Stimulated activated CD8-positive, alpha-beta memory T cell treated with anti-CD3 and anti-CD28 coated beads, Interleukin-12 subunit alpha, Interleukin-12 subunit beta, amount 100 ng/mL, for 1 hour (primary cell): Measurements from ENCODE around the gene CCNC.

ENCODE experiments used
- DNase-seq: peaks from one replicate; pipeline ENCODE4 v3.0.0-alpha.2; 2020; ENCODE audit warnings: low read depth

CCNC gene

GRCh38 chr6:99568103-99568933, at the start of gene CCNC:
Gene CCNC, minus strand, starts transcription at chr6:99568660. Its CDS starts 133 bp downstream, at chr6:99568527.
- peak; percentile 81 for DNase-seq

GRCh38 chr6:99617131-99617530, 48.7 kb upstream of the CCNC start:
- no peak for DNase-seq

GRCh38 chr6:99614430-99615186, 46.1 kb upstream of the CCNC start:
- DNase-seq: no peak

GRCh38 chr6:99613705-99614429, 45.4 kb upstream of the CCNC start:
- no peak for DNase-seq

- no peak for DNase-seq
Observed at GRCh38 chr6:99613409-99613704, 44.9 kb upstream of the CCNC start.

GRCh38 chr6:99612551-99613408, 44.3 kb upstream of the CCNC start:
- no peak for DNase-seq

GRCh38 chr6:99611148-99611547, 42.7 kb upstream of the CCNC start:
- no peak for DNase-seq

- no peak for DNase-seq
Observed at GRCh38 chr6:99609905-99610489, 41.5 kb upstream of the CCNC start.

GRCh38 chr6:99608886-99609482, 40.5 kb upstream of the CCNC start:
- no peak for DNase-seq

- no peak for DNase-seq
Observed at GRCh38 chr6:99608059-99608885, 39.8 kb upstream of the CCNC start.

- no peak for DNase-seq
Observed at GRCh38 chr6:99607416-99608036, 39.1 kb upstream of the CCNC start.

GRCh38 chr6:99606656-99607415, 38.4 kb upstream of the CCNC start, which contains the start of gene PRDM13:
Gene PRDM13, plus strand, starts transcription at chr6:99606833. Its CDS starts 202 bp downstream, at chr6:99607035.
- no peak for DNase-seq

- no peak for DNase-seq
Observed at GRCh38 chr6:99605911-99606655, 37.6 kb upstream of the CCNC start.

GRCh38 chr6:99605074-99605734, 36.7 kb upstream of the CCNC start:
- DNase-seq: no peak

- no peak for DNase-seq
Observed at GRCh38 chr6:99604166-99605073, 36.0 kb upstream of the CCNC start.

GRCh38 chr6:99603421-99604165, 35.1 kb upstream of the CCNC start:
- no peak for DNase-seq
